ENCODE results near the gene RHPN2. TPM values are rescaled to one million over a fixed set of nuclear protein-coding genes. Genes with fewer than 3 reads are reported as not detected.
A peak's percentile ranks its signal among the peaks of the same experiment; 100 is the strongest.

The RHPN2 gene
- total and polyA plus RNA-seq, 2 of the 13 experiments (the other 11 are each of a cell fraction or from before 2014, with no cell fraction given), result 20.3 to 48.0 TPM

GRCh38 chr19:33090179-33090578 is 25.5 kb upstream of the RHPN2 start:
- no peak overlapping the region for H3K4me3 ChIP-seq (replicated peaks in 1 of 3; ENCODE audit: insufficient read depth in 1 of 3, low read depth in 2 of 3, low read length in 3 of 3)
- no peak overlapping the region for H3K9ac ChIP-seq (ENCODE audit: insufficient read depth, low read depth, low read length)
- H3K4me2 ChIP-seq (ENCODE audit: low read depth, low read length), result no peak overlapping the region
- intact Hi-C loops (cut with micrococcal nuclease; ENCODE audit: unreplicated experiment) (no loop called here), in situ Hi-C loops (cut with HindIII; ENCODE audit: extremely low pct_ligation_motif_present, low pct_unique_long_range_greater_than_20kb) (no loop called here)
- FAIRE-seq (no peak), ATAC-seq (no peak), DNase-seq (ENCODE audit: low spot score) (no peak)
- no TSS peak for BruUV-seq (replicated peaks)
- H3K27me3 ChIP-seq (ENCODE audit: control insufficient read depth in 1 of 2, insufficient read depth in 2 of 2, low read length in 2 of 2), result no peaks in the 10 kb centered on the region
- H3K9me3 ChIP-seq (ENCODE audit: low read length), result no peaks in the 10 kb centered on the region
- 0 out of 2 replicates have a peak, but pooled peaks cover under 1% of the 10 kb centered on the region for H3K4me1 ChIP-seq (ENCODE audit: insufficient read depth, low read length)
- WGBS (ENCODE audit: low lambda C conversion rate), result 96% methylated on average over 3 of the region's 3 CpGs
- no peaks in the 10 kb centered on the region for H3K79me2 ChIP-seq (ENCODE audit: insufficient read depth, low read length)
- POLR2A ChIA-PET, result no interaction called here
- H3K27ac ChIP-seq (ENCODE audit: extremely low read length, insufficient read depth, low read length), result no peak overlapping the region
- H2AFZ ChIP-seq (ENCODE audit: low read length), result no peak overlapping the region
- no peaks in the 10 kb centered on the region for H4K20me1 ChIP-seq (ENCODE audit: insufficient read depth, low read length)
- TF ChIP-seq MAFF (IDR thresholded peaks at IDR 0.05; ENCODE audit: low read depth, low read length) (no peak), ATF7 (IDR thresholded peaks at IDR 0.05) (peak; percentile 95), ATF7 (CRISPR knock-in tag; IDR thresholded peaks at IDR 0.05) (no peak)
- H3K36me3 ChIP-seq (replicated peaks in 1 of 2; ENCODE audit: control insufficient read depth in 1 of 2, insufficient read depth in 2 of 2, low read length in 2 of 2), result peaks cover 10 to 43% of the 10 kb centered on the region in 2 experiments
- CTCF ChIA-PET (ENCODE audit: low intra/inter-chr PET ratio, low total read pairs), result no interaction called here

- no peaks in the 10 kb centered on the region for H4K20me1 ChIP-seq (ENCODE audit: insufficient read depth, low read length)
- intact Hi-C loops (cut with micrococcal nuclease; ENCODE audit: unreplicated experiment), result no loop called here
- no peaks in the 10 kb centered on the region for H3K27me3 ChIP-seq (ENCODE audit: control insufficient read depth in 1 of 2, insufficient read depth in 2 of 2, low read length in 2 of 2)
- H2AFZ ChIP-seq (ENCODE audit: low read length), result no peak overlapping the region
- ATAC-seq, result no peak
- in situ Hi-C loops (cut with HindIII; ENCODE audit: extremely low pct_ligation_motif_present, low pct_unique_long_range_greater_than_20kb), result no loop called here
- no peak for FAIRE-seq
- no peaks in the 10 kb centered on the region for H3K9me3 ChIP-seq (ENCODE audit: low read length)
- no peak overlapping the region for H3K9ac ChIP-seq (ENCODE audit: insufficient read depth, low read depth, low read length)
- no peak for DNase-seq (ENCODE audit: low spot score)
- H3K79me2 ChIP-seq (ENCODE audit: insufficient read depth, low read length), result no peaks in the 10 kb centered on the region
- no peak overlapping the region for H3K4me3 ChIP-seq (replicated peaks in 1 of 3; ENCODE audit: insufficient read depth in 1 of 3, low read depth in 2 of 3, low read length in 3 of 3)
- no peak overlapping the region for H3K27ac ChIP-seq (ENCODE audit: extremely low read length, insufficient read depth, low read length)
- H3K4me1 ChIP-seq (ENCODE audit: insufficient read depth, low read length), result peaks cover 12% of the 10 kb centered on the region; the same call in 1 of the 2 replicates
- no peak overlapping the region for H3K4me2 ChIP-seq (ENCODE audit: low read depth, low read length)
- CTCF ChIA-PET (ENCODE audit: low intra/inter-chr PET ratio, low total read pairs), result no interaction called here
- WGBS (ENCODE audit: low lambda C conversion rate), result 79% methylated on average over 3 of the region's 3 CpGs
- H3K36me3 ChIP-seq (replicated peaks in 1 of 2; ENCODE audit: control insufficient read depth in 1 of 2, insufficient read depth in 2 of 2, low read length in 2 of 2), result peaks cover 10 to 34% of the 10 kb centered on the region in 2 experiments
- TF ChIP-seq CBX1 (IDR thresholded peaks at IDR 0.05; ENCODE audit: low read depth) (no peak), POGZ (CRISPR knock-in tag; IDR thresholded peaks at IDR 0.05) (no peak)
- BruUV-seq (replicated peaks), result no TSS peak
- POLR2A ChIA-PET, result no interaction called here
Measured at GRCh38 chr19:33089010-33089409, 24.3 kb upstream of the RHPN2 start.

Measured in HepG2 (cell line).